HG02981 (cell line): ENCODE results near the gene DNAJC7.
"Not testable (repeated sequence)": the region's sequence is repeated elsewhere in the genome, so short reads cannot be mapped to it uniquely, and the experiment has no call there.

Source experiments
- ATAC-seq: cut with Tn5 transposase; IDR thresholded peaks from one replicate; pipeline ENCODE4 v1.9.1; 2021; ENCODE audit warnings: mild to moderate bottlenecking, moderate library complexity; ENCODE audit not compliant: unreplicated experiment

The DNAJC7 gene

DNA sequence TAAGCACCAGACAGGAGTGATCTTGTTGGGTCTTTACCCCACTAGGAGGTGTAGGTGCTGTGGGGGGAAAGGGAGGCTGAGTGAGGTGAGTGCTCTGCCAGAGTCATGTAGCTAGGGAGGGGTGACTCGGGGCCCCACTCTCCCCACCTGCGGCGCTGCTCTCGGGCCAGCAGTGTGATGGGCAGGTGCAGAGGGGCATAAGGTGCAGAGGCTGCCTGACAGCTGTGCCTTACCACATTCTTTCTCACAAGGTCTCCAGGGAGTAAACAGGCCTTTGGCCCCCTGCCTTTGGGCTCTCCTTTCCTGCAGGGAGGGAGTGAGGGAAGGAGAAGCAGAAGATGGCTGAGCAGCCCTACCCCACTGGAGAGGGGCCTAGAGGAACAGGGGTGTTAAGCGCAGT, 55.1 kb downstream of the DNAJC7 start:
- no peak for ATAC-seq

DNA sequence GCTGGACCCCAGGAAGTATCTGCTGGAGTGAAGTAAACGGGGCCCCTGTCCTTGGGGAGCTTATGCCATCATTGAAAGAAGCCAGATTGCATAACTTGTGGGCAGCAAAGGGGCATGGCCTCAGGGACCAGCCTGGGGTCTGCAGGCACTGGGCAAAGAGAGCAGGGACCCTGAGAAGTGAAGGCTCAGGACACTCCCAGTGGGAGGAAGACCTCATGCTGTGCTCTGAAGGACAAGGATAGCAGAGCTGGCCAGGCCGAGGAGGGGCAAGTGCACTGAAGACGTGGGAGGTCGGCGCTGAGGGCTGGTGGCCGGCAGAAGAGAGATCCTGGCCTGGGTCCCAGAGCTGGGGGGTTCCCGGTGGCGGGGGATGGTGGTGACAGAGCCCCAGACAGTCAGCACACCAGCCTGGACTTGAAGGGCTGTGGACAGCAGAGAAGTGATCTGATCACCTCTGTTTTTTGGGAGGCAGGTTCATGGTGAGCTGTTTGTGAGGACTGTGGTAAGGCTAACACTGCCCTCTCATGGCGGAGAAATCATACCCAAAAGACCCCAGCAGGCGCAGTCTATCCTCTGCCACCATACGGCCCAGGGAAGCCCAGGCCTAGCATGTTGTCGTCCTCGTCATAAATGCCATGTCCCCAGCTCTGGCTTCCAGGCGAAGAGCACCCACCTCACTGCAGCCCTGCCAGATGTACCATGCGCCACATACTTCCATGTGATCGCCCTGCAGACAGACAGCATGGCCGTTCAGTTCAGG, 57.7 kb downstream of the DNAJC7 start:
- ATAC-seq = no peak

DNA sequence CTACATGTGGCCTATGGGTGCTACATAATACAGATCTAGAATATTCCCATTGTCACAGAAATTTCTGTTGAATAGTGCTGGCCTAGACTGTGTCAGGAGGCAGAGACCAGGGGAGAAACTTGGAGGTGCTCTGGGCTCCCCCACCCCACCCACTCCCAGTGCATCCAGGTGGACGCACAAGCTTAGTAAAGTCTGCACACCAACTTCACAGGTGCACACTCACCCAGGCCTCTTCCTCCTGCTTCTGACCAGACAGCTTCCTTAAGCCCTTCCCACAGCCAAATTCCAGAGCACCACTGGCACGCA, 58.3 kb downstream of the DNAJC7 start:
- ATAC-seq = no peak

DNA sequence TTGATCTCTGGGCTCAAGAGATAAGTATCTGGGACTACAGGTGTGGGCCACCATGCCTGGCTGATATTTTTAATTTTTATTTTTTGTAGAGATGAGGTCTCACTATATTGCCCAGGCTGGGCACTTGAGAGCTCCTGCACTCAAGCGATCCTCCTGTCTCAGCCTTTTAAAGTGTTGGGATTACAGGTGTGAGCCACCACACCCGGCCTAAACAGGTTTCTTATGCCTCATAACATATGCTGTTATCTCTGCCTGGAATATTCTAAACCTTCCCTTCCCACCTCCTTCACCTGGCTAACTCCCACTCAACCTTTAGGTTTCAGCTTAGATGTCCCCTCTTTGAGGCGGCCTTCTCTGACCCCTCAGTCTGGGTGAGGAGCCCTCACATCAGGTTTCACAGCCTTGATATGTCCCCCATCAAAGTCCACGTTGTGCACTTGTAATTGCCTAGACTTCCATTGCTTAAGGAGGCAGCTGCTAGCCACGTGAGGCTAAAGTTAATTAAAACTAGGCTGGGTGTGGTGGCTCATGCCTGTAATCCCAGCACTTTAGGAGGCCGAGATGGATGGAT, 59.3 kb downstream of the DNAJC7 start:
- ATAC-seq = no peak

DNA sequence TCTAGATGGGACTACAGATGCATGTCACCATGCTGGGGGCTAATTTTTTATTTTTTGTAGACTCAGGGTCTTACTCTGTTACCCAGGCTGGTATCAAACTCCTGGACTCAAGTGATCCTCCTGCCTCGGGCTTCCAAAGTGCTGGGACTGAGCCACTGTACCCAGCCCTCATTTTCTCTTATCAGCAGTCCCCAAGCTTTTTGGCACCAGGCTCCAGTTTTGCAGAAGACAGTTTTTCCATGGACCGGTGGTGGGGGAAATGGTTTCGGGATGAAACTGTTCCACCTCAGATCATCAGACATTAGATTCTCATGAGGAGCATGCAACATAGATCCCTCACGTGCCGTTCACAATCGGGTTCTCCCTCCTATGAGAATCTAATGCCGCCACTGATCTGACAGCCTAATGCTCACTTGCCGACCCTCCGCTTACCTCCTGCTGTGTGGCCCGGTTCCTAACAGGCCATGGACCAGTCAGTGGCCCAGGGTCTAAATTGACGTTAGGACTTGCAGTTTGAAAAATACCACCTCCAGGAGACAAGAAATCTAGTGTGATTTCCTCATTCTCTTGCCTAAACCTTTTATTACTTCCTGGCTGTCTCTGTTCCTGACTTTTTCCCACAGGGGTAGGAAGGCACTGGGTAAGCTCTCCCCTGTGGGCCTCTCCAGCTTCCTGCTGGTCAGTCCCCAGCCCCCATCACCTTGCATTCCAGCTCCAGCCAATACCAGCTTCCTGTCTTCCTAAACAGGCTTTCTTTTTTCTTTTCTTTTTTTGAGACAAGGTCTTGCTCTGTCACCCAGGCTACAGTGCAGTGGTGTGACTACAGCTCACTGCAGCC, 60.0 kb downstream of the DNAJC7 start:
- ATAC-seq = no peak

DNA sequence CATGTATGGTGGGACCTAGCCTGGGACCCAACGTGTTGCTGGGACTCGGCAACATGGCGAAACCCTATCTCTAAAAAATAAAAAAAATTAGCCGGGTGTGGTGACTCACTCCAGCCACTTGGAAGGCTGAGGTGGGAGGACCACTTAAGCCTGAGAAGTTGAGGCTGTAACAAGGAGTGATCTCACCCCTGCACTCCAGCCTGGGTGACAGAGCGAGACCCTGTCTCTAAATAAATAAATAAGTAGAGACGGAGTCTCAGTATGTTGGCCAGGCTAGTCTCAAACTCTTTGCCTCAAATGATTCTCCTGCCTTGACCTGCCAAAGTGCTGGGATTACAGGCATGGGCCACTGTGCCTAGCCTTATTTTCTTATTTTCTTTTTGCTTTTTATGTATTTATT, 60.7 kb downstream of the DNAJC7 start:
- no peak for ATAC-seq

DNA sequence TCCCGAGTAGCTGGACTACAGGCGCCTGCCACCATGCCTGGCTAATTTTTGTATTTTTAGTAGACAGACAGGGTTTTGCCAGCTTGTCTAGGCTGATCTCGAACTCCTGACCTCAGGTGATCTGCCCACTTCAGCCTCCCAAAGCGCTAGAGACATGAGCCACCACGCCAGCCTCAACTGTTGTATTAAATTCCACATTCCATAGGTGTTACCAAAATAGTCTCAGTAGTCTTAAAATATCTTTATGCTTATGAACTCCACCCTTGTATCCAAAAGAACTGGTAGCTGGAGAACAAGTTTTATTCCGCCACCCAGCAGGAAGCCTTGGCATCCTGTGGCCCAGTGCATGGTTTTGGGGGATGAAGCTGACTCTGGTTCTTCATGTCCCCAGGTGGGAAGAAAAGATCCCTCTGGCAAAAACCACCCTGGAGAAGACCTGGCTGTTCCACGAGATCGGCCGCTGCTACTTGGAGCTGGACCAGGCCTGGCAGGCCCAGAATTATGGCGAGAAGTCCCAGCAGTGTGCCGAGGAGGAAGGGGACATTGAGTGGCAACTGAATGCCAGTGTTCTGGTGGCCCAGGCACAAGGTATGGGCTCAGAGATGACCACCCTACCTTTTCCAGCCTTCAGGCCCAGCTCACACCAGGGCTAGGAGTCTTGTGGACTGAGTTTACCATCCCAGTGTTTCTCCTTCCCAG, 68.3 kb downstream of the DNAJC7 start:
- ATAC-seq = no peak

DNA sequence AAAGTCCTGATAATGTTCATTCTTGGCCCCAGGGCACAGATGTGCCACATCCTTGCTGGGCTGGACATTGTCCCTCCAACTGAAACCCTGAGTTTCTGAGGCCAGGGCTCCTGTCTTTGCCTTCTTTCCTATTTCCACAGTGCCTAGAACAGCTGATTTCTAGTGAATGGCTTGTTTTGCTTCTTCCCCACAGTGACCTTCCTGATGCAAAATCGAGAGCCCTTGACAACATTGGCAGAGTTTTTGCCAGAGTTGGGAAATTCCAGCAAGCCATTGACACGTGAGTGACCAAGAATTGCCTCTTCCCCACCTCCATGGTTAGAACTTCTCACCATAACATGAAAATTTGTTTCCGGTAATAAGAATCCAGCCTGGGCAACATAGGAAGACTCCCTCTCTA, 72.3 kb downstream of the DNAJC7 start:
- no peak for ATAC-seq

DNA sequence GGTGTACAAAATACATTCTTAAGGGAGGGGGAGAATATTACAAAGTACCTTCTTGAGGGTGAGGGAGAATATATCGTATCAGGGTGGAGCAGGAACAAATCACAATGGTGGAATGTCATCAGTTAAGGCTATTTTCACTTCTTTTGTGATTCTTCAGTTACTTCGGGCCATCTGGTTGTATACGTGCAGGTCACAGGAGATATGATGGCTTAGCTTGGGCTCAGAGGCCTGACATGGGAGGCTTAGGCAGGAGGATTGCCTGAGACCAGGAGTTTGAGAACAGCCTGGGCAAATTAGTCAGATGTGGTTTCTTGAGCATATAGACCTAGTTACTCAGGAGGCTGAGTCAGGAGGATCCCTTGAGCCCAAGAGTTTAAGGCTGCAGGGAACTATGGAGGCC, 73.7 kb downstream of the DNAJC7 start:
- no peak for ATAC-seq

DNA sequence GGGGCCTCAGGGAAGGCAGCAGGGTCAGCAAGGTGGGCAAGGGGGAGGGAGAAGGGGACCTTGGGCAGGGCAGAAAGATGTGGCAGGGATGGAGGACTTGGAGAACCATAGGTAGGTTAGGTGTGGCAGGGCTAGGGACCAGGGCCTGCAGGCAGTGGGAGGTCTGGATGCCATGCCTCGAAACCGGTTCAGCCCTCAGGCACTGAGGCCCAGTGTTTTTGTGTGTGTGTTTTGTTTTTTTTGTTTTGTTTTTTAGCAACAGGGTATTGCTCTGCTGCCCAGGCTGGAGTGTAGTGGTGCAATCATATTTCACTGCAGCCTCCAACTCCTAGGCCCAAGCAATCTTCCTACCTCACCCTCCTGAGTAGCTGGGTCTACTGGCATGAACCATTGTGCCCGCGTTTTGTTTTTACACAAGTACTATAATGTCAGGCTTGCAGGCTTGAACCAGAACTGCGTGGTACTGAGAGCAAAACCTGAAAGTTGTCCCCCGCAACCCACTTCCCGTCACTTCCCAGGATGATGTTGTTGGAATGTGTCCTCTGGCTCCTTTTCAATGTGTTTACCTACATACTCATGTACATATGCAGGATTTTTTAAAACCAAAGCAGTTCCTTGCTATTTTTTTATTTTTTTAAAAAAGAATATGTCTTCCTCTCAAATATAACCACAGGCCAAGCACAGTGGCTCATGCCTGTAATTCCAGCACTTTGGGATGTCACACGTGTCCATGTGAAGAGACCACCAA, 74.4 kb downstream of the DNAJC7 start:
- no peak for ATAC-seq

DNA sequence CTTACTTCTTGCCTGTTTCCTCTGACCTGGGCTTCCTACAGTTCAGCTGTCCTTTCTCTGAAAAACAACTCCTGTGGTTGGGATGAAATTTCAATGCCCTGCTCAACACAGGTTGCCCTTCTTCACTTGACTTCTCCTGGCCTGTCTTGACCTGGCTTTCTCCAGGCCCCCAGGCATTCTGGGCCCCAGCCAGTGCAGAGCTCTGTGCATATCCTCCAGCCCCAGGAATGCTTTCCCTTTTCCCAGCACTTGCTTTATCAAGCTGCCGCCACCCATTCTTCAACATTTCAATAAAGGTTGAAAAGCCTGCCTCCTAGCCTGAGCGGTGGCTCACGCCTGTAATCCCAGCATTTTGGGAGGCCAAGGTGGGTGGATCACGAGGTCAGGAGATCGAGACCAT, 76.1 kb downstream of the DNAJC7 start:
- no peak for ATAC-seq

DNA sequence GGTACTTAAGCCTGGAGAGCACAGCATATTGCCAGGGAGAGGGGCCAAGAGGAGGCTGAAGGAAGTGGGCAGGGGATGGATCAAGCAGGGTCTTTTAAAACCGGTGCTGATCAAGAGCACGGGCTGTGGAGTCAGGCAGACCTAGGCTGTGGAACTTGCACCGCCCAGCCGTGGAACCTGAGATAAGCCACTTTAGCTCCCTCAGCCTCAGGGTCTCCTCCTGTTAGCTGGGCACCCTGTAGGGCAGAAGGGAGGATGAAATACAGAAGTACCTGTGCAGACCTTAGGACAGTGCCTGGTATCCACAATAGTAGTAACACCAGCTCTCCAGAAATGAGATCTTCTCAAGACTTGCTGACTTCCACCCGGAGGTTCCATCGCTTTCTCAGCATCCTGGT, 77.5 kb downstream of the DNAJC7 start:
- no peak for ATAC-seq

DNA sequence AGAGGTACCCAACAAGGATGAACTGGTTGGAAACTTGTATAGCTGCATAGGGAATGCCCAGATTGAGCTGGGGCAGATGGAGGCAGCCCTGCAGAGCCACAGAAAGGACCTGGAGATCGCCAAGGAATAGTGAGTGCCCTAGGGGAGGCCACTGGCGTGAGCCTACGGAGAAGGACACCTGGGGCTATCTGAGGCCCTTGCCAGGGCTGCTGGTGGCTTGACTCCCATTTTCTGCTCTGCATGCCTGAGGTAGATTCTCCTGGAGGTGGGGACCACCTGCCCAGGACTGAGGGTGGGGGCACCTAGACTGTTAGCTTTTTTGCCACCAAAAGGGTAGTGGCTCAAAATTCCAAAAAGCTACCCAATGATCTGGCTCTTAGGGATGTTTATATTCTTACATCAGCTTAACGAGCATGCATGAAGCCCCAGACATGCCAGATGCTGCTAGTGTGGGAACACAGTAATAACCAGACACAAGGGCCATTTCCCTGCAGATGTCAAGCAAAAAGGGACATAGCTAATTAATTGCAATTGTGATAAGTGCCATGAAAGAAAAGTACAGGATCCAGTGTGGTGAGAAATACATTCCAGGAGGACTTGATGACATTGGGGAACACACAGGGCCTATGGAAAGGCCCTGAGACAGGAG, 78.1 kb downstream of the DNAJC7 start:
- no peak for ATAC-seq

DNA sequence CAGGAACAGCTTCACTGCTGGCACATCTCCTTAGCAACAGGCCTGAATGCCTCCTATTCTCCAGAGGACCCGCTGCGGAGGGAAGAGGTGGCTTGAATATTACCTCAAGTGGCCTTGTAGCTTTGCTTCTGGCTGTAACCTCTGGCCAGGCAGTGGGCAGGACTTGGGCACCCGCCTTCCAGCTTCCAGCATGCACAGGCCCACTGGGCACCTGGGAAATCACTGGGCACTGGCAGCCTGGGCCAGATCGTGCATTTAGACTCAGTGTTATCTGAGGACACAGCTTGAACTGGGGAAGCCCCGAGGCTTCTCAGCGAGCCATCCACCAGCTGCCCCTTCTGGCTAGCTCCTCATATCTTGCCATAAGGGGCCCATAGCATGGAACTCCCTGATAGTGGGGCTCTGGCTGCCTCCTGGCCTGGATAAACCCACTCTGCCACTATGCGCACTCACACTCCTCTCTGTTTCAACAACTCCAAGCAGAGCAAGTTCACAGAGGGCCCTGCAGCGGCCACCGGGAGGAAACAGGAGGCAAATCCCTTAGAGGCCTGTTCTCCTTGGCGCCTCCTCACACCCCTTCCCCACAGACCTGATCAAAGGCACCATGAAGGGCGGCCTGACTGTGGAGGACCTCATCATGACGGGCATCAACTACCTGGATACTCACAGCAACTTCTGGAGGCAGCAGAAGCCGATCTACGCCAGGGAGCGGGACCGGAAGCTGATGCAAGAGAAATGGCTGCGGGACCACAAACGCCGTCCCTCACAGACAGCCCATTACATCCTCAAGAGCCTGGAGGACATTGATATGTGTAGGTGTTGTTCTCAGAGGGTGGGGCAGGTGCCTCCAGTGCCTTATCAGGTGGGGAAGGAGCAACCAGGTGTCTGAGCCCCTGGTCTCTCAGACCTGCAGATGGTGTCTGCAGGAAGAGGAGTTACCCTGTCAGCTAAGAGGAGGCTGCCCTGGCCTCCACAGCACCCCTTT, 79.0 kb downstream of the DNAJC7 start:
- no peak for ATAC-seq

DNA sequence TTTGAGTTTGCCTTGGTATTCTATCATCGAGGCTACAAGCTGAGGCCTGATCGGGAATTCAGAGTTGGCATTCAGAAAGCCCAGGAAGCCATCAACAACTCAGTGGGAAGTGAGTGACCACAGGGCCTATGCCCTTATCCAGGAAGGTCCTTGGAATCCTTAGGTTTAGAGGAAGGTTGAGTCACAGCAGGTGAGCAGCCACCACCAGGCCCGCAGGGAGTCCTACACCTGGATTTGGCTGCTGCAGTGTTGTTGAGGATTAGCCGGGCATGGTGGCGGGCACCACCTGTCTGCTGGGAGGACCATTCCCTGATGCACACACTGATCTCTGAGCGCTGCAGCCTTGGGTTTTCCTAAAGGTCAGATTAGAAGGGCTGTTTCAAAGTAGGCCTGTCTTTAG, 81.6 kb downstream of the DNAJC7 start:
- no peak for ATAC-seq

DNA sequence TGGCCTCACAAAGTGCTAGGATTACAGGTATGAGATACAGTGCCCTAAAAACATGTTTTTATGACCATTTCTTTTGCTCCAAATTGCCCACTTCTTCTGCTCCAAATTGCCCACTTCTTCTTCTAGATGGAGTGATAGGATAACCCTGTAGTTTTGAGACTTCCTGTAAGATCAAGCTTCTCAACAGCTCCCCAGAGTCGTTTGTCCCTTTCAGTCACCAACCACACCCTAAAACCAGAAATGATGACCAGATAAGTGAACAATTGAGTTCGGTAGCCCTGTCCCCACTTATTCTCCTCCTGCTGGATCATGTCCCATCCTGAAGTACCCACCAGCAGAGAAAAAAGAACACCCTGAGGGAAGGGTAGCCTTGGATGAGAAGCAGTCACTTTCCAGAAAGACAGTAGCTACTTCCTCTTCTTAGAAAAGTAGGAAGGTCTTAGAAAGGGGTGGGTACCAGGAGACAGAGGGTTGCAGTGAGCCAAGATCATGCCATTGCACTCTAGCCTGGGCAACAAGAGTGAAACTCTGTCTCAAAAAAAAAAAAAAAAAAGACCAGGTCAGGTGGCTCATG, 84.3 kb downstream of the DNAJC7 start:
- ATAC-seq = no peak

DNA sequence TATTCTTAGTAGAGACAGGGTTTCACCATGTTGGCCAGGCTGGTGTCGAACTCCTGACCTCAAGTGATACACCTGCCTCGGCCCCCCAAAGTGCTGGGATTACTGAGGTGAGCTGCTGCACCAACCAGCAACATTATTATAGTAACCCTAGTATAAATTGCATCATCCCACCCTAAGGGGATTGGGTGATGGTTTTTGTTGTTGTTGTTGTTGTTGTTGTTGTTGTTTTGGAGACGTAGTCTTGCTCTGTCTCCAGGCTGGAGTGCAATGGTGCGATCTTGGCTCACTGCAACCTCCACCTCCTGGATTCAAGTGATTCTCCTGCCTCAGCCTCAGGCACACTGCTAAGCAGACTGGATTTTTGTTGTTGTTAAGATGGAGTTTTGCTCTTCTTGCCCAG, 85.5 kb downstream of the DNAJC7 start:
- not testable (repeated sequence) for ATAC-seq

DNA sequence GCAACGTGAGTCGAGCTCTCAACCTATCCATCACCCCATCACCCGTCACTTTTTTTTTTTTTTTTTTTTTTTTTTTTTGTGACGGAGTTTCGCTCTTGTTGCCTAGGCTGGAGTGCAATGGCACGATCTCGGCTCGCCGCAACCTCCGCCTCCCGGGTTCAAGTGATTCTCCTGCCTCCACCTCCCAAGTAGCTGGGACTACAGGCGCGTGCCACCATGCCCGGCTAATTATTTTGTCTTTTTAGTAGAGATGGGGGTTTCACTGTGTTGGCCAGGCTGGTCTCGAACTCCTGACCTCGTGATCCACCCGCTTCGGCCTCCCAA, 86.4 kb downstream of the DNAJC7 start:
- ATAC-seq = peak; percentile 16
